Fibroblast of lung (primary cell): ENCODE measurements around the gene SIGLEC10. TPM values are rescaled to one million over a fixed set of nuclear protein-coding genes. Genes with fewer than 3 reads are reported as not detected.

ENCODE experiments used
- DNase-seq, 2 donors: peaks; one replicate each; pipeline versions ENCODE4 v3.0.0 to v3.0.0-alpha.2; 2010; ENCODE audit warnings: low read depth in 2 of 2
- H2AFZ ChIP-seq: 2 replicates; pipeline ENCODE4 v1.5.1; 2012; ENCODE audit warnings: low read length, control low read depth, inconsistent platforms
- H3K27ac ChIP-seq: 2 replicates; pipeline ENCODE4 v1.5.1; 2011; ENCODE audit warnings: low read length, control low read depth; ENCODE audit not compliant: insufficient read depth
- H3K27me3 ChIP-seq: 2 replicates; pipeline ENCODE4 v1.5.1; 2011; ENCODE audit warnings: mild to moderate bottlenecking, low read length; ENCODE audit not compliant: control insufficient read depth, insufficient read depth
- H3K36me3 ChIP-seq: 2 replicates; pipeline ENCODE4 v1.5.1; 2011; ENCODE audit warnings: low read length; ENCODE audit not compliant: control insufficient read depth, insufficient read depth
- H3K4me1 ChIP-seq: 2 replicates; pipeline ENCODE4 v1.5.1; 2011; ENCODE audit warnings: low read length; ENCODE audit not compliant: control insufficient read depth, insufficient read depth; ENCODE audit errors: extremely low read depth
- H3K4me2 ChIP-seq: 2 replicates; pipeline ENCODE4 v1.5.1; 2011; ENCODE audit warnings: low read length, control low read depth; ENCODE audit not compliant: insufficient read depth; ENCODE audit errors: extremely low read depth
- H3K4me3 ChIP-seq, 4 experiments: fragments of 200-600 bp in 1 of 4; sonication (generic) in 1 of 4; replicated peaks in 1 of 4; 2 replicates each; pipeline ENCODE4 v1.5.1; 2011 to 2016; ENCODE audit warnings: low read length in 4 of 4, low read depth in 3 of 4, mild to moderate bottlenecking in 3 of 4, control low read depth in 2 of 4, inconsistent platforms in 1 of 4, mixed read lengths in 1 of 4; ENCODE audit not compliant: insufficient read depth in 1 of 4; ENCODE audit errors: control extremely low read depth in 1 of 4
- H3K79me2 ChIP-seq: 2 replicates; pipeline ENCODE4 v1.5.1; 2012; ENCODE audit warnings: mild to moderate bottlenecking, low read length, inconsistent platforms; ENCODE audit not compliant: control insufficient read depth, insufficient read depth
- H3K9ac ChIP-seq: 2 replicates; pipeline ENCODE4 v1.5.1; 2011; ENCODE audit warnings: mild to moderate bottlenecking, low read length, control low read depth; ENCODE audit not compliant: insufficient read depth
- H3K9me3 ChIP-seq: 2 replicates; pipeline ENCODE4 v1.5.1; 2012; ENCODE audit warnings: low read depth, low read length; ENCODE audit not compliant: control insufficient read depth, insufficient read depth
- H4K20me1 ChIP-seq: 2 replicates; pipeline ENCODE4 v1.5.1; 2011; ENCODE audit warnings: low read length; ENCODE audit not compliant: control insufficient read depth, insufficient read depth; ENCODE audit errors: extremely low read depth
- EZH2 ChIP-seq: IDR thresholded peaks from 2 replicates; pipeline ENCODE4 v1.5.1; 2012; ENCODE audit warnings: low read length, control low read depth, mild to moderate bottlenecking; ENCODE audit errors: missing control alignments
- polyA plus RNA-seq, 2 donors: library from polyadenylated mRNA; depleted of rRNA in 1 of 2; stranded (reverse) in 1 of 2; unstranded in 1 of 2; fragments of >200 nt; gene quantifications; 2 replicates each; pipeline ENCODE4 v1.2.1, GENCODE V29; 2011 to 2012; ENCODE audit warnings: missing spikeins in 1 of 2
- total RNA-seq: library from RNA; depleted of rRNA; stranded (reverse); fragments of >200 nt; gene quantifications from 2 replicates; pipeline ENCODE4 v1.2.1, GENCODE V29; 2014
- TF ChIP-seq, protein P1 (sequence below), 2 donors: IDR thresholded peaks in 1 of 2; conservative IDR thresholded peaks in 1 of 2; 1 replicate in 1 of 2; 2 replicates in 1 of 2; pipeline ENCODE4 v1.5.1; 2011 to 2012; ENCODE audit warnings: low read length in 2 of 2, control low read depth in 1 of 2, inconsistent platforms in 1 of 2, low read depth in 1 of 2, mild to moderate bottlenecking in 1 of 2

Gene SIGLEC10
- total and polyA plus RNA-seq, 2 donors (not counting 1 experiment from before 2014, with no cell fraction given), result not detected

- TF ChIP-seq EZH2, result no peak
- TF ChIP-seq, protein P1, sequence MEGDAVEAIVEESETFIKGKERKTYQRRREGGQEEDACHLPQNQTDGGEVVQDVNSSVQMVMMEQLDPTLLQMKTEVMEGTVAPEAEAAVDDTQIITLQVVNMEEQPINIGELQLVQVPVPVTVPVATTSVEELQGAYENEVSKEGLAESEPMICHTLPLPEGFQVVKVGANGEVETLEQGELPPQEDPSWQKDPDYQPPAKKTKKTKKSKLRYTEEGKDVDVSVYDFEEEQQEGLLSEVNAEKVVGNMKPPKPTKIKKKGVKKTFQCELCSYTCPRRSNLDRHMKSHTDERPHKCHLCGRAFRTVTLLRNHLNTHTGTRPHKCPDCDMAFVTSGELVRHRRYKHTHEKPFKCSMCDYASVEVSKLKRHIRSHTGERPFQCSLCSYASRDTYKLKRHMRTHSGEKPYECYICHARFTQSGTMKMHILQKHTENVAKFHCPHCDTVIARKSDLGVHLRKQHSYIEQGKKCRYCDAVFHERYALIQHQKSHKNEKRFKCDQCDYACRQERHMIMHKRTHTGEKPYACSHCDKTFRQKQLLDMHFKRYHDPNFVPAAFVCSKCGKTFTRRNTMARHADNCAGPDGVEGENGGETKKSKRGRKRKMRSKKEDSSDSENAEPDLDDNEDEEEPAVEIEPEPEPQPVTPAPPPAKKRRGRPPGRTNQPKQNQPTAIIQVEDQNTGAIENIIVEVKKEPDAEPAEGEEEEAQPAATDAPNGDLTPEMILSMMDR (conservative IDR thresholded peaks at IDR 0.05 in 1 of 2, IDR thresholded peaks at IDR 0.05 in 1 of 2; ENCODE audit: low read depth in 1 of 2, low read length in 2 of 2), result no peak
Measured at GRCh38 chr19:51441410-51442390, 24.3 kb upstream of the SIGLEC10 start.

GRCh38 chr19:51440846-51441409 lies 23.5 kb upstream of the SIGLEC10 start:
- H3K9me3 ChIP-seq, result no peaks in the 10 kb centered on the region
- no peaks in the 10 kb centered on the region for H3K4me1 ChIP-seq
- TF ChIP-seq, protein P1 (conservative IDR thresholded peaks at IDR 0.05 in 1 of 2, IDR thresholded peaks at IDR 0.05 in 1 of 2; ENCODE audit: low read depth in 1 of 2, low read length in 2 of 2), result no peak
- no peak for TF ChIP-seq EZH2
- no peaks in the 10 kb centered on the region for H3K36me3 ChIP-seq
- DNase-seq, result no peak
- no peak overlapping the region for H3K9ac ChIP-seq
- no peaks in the 10 kb centered on the region for H3K27me3 ChIP-seq
- no peak overlapping the region for H2AFZ ChIP-seq
- H3K4me3 ChIP-seq, result no peak overlapping the region
- H3K27ac ChIP-seq, result no peak overlapping the region
- H3K79me2 ChIP-seq, result no peaks in the 10 kb centered on the region
- H3K4me2 ChIP-seq, result no peak overlapping the region
- no peaks in the 10 kb centered on the region for H4K20me1 ChIP-seq

More at GRCh38 chr19:51441410-51442390, 24.3 kb upstream of the SIGLEC10 start:
- Histone ChIP-seq H2AFZ (no peak overlapping the region), H3K9me3 (no peaks in the 10 kb centered on the region), H3K27ac (no peak overlapping the region), H3K27me3 (no peaks in the 10 kb centered on the region), H3K79me2 (no peaks in the 10 kb centered on the region), H3K36me3 (no peaks in the 10 kb centered on the region), H3K4me1 (no peaks in the 10 kb centered on the region), H3K4me2 (no peak overlapping the region), H3K9ac (no peak overlapping the region), H4K20me1 (no peaks in the 10 kb centered on the region), H3K4me3 (no peak overlapping the region)
- no peak for DNase-seq

DNA sequence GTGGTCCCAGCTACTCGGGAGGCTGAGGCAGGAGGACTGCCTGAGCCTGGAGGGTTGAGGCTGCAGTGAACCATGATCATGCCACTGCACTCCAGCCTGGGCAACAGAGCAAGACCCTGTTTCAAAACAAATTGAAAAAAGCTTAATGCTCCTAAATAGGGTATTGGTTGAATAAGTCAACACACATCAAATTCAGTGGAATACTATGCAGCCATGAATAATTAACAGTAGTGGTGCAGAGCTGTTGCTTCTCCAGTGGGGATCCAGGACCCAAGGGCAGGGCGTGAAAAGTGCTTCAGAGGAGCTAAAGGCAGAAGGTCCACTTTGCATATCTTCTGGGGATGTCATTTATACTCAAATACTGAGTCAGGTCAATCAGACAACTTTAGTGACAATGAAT lies 22.6 kb upstream of the SIGLEC10 start:
- no peak overlapping the region for H3K9ac ChIP-seq
- DNase-seq, result no peak
- no peak overlapping the region for H3K4me3 ChIP-seq
- no peaks in the 10 kb centered on the region for H3K9me3 ChIP-seq
- H3K27ac ChIP-seq, result no peak overlapping the region
- no peaks in the 10 kb centered on the region for H3K79me2 ChIP-seq
- no peak overlapping the region for H2AFZ ChIP-seq
- no peak for TF ChIP-seq EZH2
- TF ChIP-seq, protein P1 (conservative IDR thresholded peaks at IDR 0.05 in 1 of 2, IDR thresholded peaks at IDR 0.05 in 1 of 2; ENCODE audit: low read depth in 1 of 2, low read length in 2 of 2), result no peak
- H3K27me3 ChIP-seq, result no peaks in the 10 kb centered on the region
- H3K4me2 ChIP-seq, result no peak overlapping the region
- H4K20me1 ChIP-seq, result no peaks in the 10 kb centered on the region
- no peaks in the 10 kb centered on the region for H3K4me1 ChIP-seq
- H3K36me3 ChIP-seq, result no peaks in the 10 kb centered on the region
